Body of pancreas (tissue), 4 donors: ENCODE data around the gene SAGE1. TPM values are rescaled to one million over a fixed set of nuclear protein-coding genes. Genes with fewer than 3 reads are reported as not detected.

Experiments
- ATAC-seq: fragments of 150-250 bp; one replicate; pipeline ENCODE4 v1.9.1; 2016
- DNase-seq, 4 donors: peaks; one replicate each; pipeline ENCODE4 v3.0.0-alpha.2; 2019
- H3K27ac ChIP-seq, 4 donors: fragments of 200-600 bp; sonication (generic); 1 replicate in 3 of 4; 2 replicates in 1 of 4; pipeline versions ENCODE4 v1.5.1 to v1.6.1; 2016 to 2019; ENCODE audit warnings: mild to moderate bottlenecking in 1 of 4, mixed read lengths in 1 of 4, moderate library complexity in 1 of 4
- H3K27me3 ChIP-seq, 2 donors: fragments of 200-600 bp; sonication (generic); one replicate each; pipeline ENCODE4 v1.6.0; 2016; ENCODE audit warnings: mild to moderate bottlenecking in 1 of 2
- H3K36me3 ChIP-seq, 2 donors: fragments of 200-600 bp; sonication (generic); replicated peaks in 1 of 2; 2 replicates each; pipeline ENCODE4 v1.5.1; 2016; ENCODE audit warnings: low read depth in 2 of 2; ENCODE audit not compliant: insufficient read depth in 1 of 2
- H3K4me1 ChIP-seq: fragments of 200-600 bp; sonication (generic); one replicate; pipeline ENCODE4 v1.6.0; 2016
- H3K4me3 ChIP-seq, 2 donors: fragments of 200-600 bp; sonication (generic); 1 replicate in 1 of 2; 2 replicates in 1 of 2; pipeline ENCODE4 v1.5.1; 2016 to 2019
- H3K9me3 ChIP-seq, 3 donors: fragments of 200-600 bp; sonication (generic); 1 replicate in 2 of 3; 2 replicates in 1 of 3; pipeline ENCODE4 v1.5.1; 2016
- POLR2A ChIP-seq, 3 donors: fragments of 450-650 bp; IDR thresholded peaks; one replicate each; pipeline ENCODE4 v1.6.1; 2016; ENCODE audit warnings: antibody characterized with exemption in 3 of 3, mild to moderate bottlenecking in 2 of 3
- WGBS, 2 donors: methylation state at CpG; one replicate each; pipeline ENCODE4 v1.1.5; 2017; 5-methylcytosine and 5-hydroxymethylcytosine counted together
- intact Hi-C: fragments of 100-400 bp; cut with DNase I; formaldehyde crosslinking; loops from one replicate; pipeline ENCODE4 v1.15.1; 2023
- total RNA-seq, 2 donors: library from RNA; depleted of rRNA; stranded (reverse); fragments of >200 nt; gene quantifications; one replicate each; pipeline ENCODE4 v1.1.0, GENCODE V29; 2016
- TF ChIP-seq, protein P1 (sequence below), 7 experiments: fragments of 450-650 bp in 4 of 7; fragments of 200-600 bp in 3 of 7; sonication (generic) in 3 of 7; IDR thresholded peaks; one replicate each; pipeline ENCODE4 v1.5.1; 2016 to 2019; ENCODE audit warnings: antibody characterized with exemption in 7 of 7

SAGE1 gene
- total RNA-seq, 2 donors from 2014 or later: not detected

DNA sequence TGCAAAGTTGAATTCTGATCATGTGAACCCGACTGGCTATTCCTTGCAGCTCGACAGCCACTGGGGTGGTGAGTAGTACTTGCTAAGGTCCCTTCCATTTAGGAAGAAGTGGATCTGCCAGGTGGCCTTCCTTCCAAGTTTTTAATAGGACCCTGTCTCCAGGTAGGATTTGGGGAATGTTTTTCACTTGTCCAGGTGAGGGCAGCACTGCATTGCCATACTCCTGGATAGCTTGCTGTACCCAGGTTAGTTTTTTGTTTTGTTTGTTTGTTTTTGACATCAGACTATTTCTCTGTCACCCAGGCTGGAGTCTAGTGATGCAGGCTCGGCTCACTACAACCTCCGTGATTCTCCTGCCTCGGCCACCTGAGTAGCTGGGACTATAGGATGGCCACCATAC, 29.8 kb downstream of the SAGE1 start:
- WGBS, 2 donors: 46 to 71% methylated on average over 3 to 5 of the region's 5 CpGs
- intact Hi-C loops: no loop called here
- Histone ChIP-seq H3K27ac (no peak overlapping the region), H3K36me3 (no peaks in the 10 kb centered on the region), H3K4me3 (no peak overlapping the region), H3K27me3 (no peaks in the 10 kb centered on the region), H3K4me1 (no peaks in the 10 kb centered on the region), H3K9me3 (no peaks in the 10 kb centered on the region)
- TF ChIP-seq, protein P1, sequence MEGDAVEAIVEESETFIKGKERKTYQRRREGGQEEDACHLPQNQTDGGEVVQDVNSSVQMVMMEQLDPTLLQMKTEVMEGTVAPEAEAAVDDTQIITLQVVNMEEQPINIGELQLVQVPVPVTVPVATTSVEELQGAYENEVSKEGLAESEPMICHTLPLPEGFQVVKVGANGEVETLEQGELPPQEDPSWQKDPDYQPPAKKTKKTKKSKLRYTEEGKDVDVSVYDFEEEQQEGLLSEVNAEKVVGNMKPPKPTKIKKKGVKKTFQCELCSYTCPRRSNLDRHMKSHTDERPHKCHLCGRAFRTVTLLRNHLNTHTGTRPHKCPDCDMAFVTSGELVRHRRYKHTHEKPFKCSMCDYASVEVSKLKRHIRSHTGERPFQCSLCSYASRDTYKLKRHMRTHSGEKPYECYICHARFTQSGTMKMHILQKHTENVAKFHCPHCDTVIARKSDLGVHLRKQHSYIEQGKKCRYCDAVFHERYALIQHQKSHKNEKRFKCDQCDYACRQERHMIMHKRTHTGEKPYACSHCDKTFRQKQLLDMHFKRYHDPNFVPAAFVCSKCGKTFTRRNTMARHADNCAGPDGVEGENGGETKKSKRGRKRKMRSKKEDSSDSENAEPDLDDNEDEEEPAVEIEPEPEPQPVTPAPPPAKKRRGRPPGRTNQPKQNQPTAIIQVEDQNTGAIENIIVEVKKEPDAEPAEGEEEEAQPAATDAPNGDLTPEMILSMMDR (IDR thresholded peaks at IDR 0.05): peak in 2 of 7 experiments; percentile 12 to 21
- TF ChIP-seq POLR2A (IDR thresholded peaks at IDR 0.05): no peak
- DNase-seq (no peak), ATAC-seq (no peak)

DNA sequence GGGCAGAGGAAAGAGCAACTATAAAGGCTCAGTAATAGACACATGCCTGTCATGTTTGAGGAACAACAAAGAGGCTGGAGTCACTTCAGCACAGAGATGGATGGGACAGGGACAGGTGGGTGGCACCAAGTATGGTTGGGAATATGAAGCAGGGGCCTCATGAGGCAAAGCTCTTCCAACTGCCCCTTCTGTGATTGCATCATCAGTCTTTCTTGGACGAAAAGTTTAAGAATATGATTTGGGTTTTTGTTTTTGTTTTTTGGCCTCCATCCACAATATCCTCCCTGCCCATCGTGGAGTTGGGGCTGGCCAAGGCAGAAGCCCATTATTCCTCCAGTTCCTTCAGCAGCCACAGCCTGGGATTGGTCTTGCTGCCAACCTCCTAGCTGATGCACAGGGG, 34.4 kb downstream of the SAGE1 start:
- Histone ChIP-seq H3K27me3 (no peaks in the 10 kb centered on the region), H3K4me1 (no peaks in the 10 kb centered on the region), H3K9me3 (no peaks in the 10 kb centered on the region), H3K4me3 (no peak overlapping the region), H3K27ac (no peak overlapping the region), H3K36me3 (no peaks in the 10 kb centered on the region)
- 38 to 56% methylated on average over 2 of the region's 2 CpGs for WGBS, 2 donors
- intact Hi-C loops: no loop called here
- DNase-seq (no peak), ATAC-seq (no peak)
- TF ChIP-seq, protein P1 (IDR thresholded peaks at IDR 0.05): no peak
- no peak for TF ChIP-seq POLR2A (IDR thresholded peaks at IDR 0.05)

DNA sequence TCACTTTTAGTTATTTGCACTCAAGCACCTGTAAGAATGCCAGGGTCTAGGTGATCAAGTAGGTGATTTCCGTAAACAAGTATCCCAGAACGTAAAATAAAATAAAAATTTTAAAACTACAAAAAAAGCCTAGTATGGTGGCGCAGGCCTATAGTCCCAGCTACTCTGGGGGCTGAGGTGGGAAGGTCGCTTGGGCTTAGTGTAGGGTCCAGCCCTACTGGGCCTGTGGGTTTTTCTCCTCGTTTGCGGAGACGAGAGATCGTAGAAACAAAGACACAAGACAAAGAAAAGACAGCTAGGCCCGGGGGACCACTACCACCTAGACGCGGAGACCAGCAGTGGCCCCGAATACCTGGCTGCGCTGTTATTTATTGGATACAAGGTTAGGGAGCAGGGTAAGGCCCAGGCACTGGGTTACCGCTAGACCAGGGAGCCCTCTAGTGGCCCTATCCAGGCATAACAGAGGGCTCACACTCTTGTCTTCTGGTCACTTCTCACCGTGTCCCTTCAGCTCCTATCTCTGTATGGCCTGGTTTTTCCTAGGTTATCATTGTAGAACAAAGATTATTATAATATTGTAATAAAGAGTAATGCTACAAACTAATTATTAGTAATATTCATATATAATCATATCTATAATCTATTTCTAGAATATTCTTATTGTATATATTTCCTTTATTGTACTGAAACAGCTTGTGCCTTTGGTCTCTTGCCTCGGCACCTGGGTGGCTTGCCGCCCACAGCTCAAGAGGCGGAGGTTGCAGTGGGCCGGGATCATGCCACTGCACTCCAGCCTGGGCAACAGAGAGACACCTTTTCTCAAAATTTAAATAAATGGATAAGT, 38.4 kb downstream of the SAGE1 start:
- ATAC-seq: peak; percentile 56
- no peak overlapping the region for H3K4me3 ChIP-seq
- H3K27me3 ChIP-seq: no peaks in the 10 kb centered on the region
- H3K36me3 ChIP-seq: no peaks in the 10 kb centered on the region
- DNase-seq: peak; percentile 41 to 77 (median 56)
- no peak overlapping the region for H3K27ac ChIP-seq
- H3K4me1 ChIP-seq: no peaks in the 10 kb centered on the region
- H3K9me3 ChIP-seq: no peaks in the 10 kb centered on the region
- intact Hi-C loops: no loop called here
- TF ChIP-seq, protein P1 (IDR thresholded peaks at IDR 0.05): peak; percentile 42 to 65 (median 50)
- no peak for TF ChIP-seq POLR2A (IDR thresholded peaks at IDR 0.05)
- 36 to 61% methylated on average over 12 to 18 of the region's 19 CpGs for WGBS, 2 donors

DNA sequence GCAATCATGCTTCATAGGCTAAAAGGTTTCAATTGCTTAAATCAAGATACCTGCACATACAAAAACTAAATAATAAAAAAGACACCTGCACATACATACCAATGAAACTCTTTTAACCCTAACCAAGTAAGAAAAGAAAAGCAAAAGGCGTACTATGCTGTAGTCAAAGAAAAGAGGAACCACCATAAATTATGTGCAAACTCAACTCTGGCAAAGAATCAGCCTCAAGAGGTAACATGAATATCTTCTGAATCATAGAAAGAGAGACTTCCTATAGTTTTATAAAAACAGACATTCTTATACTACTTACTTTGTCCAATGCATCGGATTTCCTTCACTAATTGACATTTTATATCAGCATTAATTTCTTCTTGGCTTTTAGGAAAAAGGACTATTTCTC, 51.0 kb downstream of the SAGE1 start:
- H3K27ac ChIP-seq: no peak overlapping the region
- H3K4me3 ChIP-seq: no peak overlapping the region
- H3K9me3 ChIP-seq: no peaks in the 10 kb centered on the region
- TF ChIP-seq, protein P1 (IDR thresholded peaks at IDR 0.05): no peak
- no peak for TF ChIP-seq POLR2A (IDR thresholded peaks at IDR 0.05)
- H3K36me3 ChIP-seq: no peaks in the 10 kb centered on the region
- no peaks in the 10 kb centered on the region for H3K27me3 ChIP-seq
- ATAC-seq (no peak), DNase-seq (no peak)
- WGBS, 2 donors: 63 to 90% methylated on average over 2 of the region's 2 CpGs
- no peaks in the 10 kb centered on the region for H3K4me1 ChIP-seq
- intact Hi-C loops: no loop called here

DNA sequence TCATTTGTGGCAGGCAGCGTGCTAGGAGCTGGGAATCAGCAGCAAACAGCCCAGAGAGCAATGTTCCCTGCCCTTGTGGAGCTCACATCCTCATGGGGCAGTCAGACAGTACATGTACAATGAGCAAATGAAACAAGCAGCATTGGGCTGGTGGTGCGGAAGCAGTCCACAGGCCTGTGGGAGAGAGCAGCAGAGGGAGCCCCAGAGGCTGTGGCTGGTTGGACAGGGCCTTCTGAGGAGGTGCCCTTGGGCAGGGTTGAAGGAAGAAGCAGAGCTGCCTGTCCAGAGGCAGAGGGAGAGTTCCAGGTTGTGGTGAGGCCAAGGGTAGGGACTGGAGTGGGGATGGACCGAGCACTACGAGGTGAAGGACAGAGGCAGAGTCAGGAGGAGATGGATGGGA, 57.8 kb downstream of the SAGE1 start:
- DNase-seq: no peak
- no peaks in the 10 kb centered on the region for H3K4me1 ChIP-seq
- H3K27ac ChIP-seq: no peak overlapping the region
- H3K36me3 ChIP-seq: no peaks in the 10 kb centered on the region
- ATAC-seq: no peak
- no peaks in the 10 kb centered on the region for H3K9me3 ChIP-seq
- 71 to 86% methylated on average over 3 to 4 of the region's 4 CpGs for WGBS, 2 donors
- no peaks in the 10 kb centered on the region for H3K27me3 ChIP-seq
- TF ChIP-seq POLR2A (IDR thresholded peaks at IDR 0.05): no peak
- TF ChIP-seq, protein P1 (IDR thresholded peaks at IDR 0.05): no peak
- intact Hi-C loops: no loop called here
- no peak overlapping the region for H3K4me3 ChIP-seq
